Measurements from ENCODE around the gene FRMPD2.
"Not testable (repeated sequence)": the region's sequence is repeated elsewhere in the genome, so short reads cannot be mapped to it uniquely, and the experiment has no call there.

The FRMPD2 gene

GRCh38 chr10:48199580-48200377 lies 74.7 kb downstream of the FRMPD2 start:
- no peak for DNase-seq (ENCODE audit: low read depth)

- DNase-seq (ENCODE audit: low read depth), result no peak
Measured at GRCh38 chr10:48197236-48197899, 77.1 kb downstream of the FRMPD2 start.

- DNase-seq (ENCODE audit: low read depth), result no peak
Measured at GRCh38 chr10:48195803-48196202, 78.7 kb downstream of the FRMPD2 start.

GRCh38 chr10:48194830-48195229 lies 79.7 kb downstream of the FRMPD2 start:
- DNase-seq (ENCODE audit: low read depth), result no peak

- no peak for DNase-seq (ENCODE audit: low read depth)
Measured at GRCh38 chr10:48193556-48193955, 80.9 kb downstream of the FRMPD2 start.

- no peak for DNase-seq (ENCODE audit: low read depth)
Measured at GRCh38 chr10:48192881-48193450, 81.5 kb downstream of the FRMPD2 start.

- no peak for DNase-seq (ENCODE audit: low read depth)
Measured at GRCh38 chr10:48187713-48188485, 86.6 kb downstream of the FRMPD2 start.

GRCh38 chr10:48187126-48187525 lies 87.4 kb downstream of the FRMPD2 start:
- no peak for DNase-seq (ENCODE audit: low read depth)

GRCh38 chr10:48186264-48186804 lies 88.2 kb downstream of the FRMPD2 start:
- DNase-seq (ENCODE audit: low read depth), result not testable (repeated sequence)

- no peak for DNase-seq (ENCODE audit: low read depth)
Measured at GRCh38 chr10:48184224-48184623, 90.3 kb downstream of the FRMPD2 start.

- DNase-seq (ENCODE audit: low read depth), result not testable (repeated sequence)
Measured at GRCh38 chr10:48172715-48173114, 101.8 kb downstream of the FRMPD2 start.

- DNase-seq (ENCODE audit: low read depth), result not testable (repeated sequence)
Measured at GRCh38 chr10:48160670-48161069, 113.8 kb downstream of the FRMPD2 start.

GRCh38 chr10:48160163-48160562 lies 114.3 kb downstream of the FRMPD2 start:
- not testable (repeated sequence) for DNase-seq (ENCODE audit: low read depth)

GRCh38 chr10:48154211-48155140 lies 120.0 kb downstream of the FRMPD2 start:
- DNase-seq (ENCODE audit: low read depth), result not testable (repeated sequence)

GRCh38 chr10:48147643-48148042 lies 126.9 kb downstream of the FRMPD2 start:
- DNase-seq (ENCODE audit: low read depth), result not testable (repeated sequence)

GRCh38 chr10:48143721-48144642 lies 130.5 kb downstream of the FRMPD2 start:
- not testable (repeated sequence) for DNase-seq (ENCODE audit: low read depth)

GRCh38 chr10:48140949-48141348 lies 133.5 kb downstream of the FRMPD2 start:
- DNase-seq (ENCODE audit: low read depth), result not testable (repeated sequence)

GRCh38 chr10:48139953-48140850 lies 134.3 kb downstream of the FRMPD2 start:
- not testable (repeated sequence) for DNase-seq (ENCODE audit: low read depth)

- DNase-seq (ENCODE audit: low read depth), result not testable (repeated sequence)
Measured at GRCh38 chr10:48128954-48129353, 145.5 kb downstream of the FRMPD2 start.

Measured in stimulated activated CD8-positive, alpha-beta memory T cell treated with anti-CD3 and anti-CD28 coated beads, Interleukin-15, amount 100 ng/mL, for 1 hour (primary cell).